Bronchial epithelial cell (primary cell): Measurements from ENCODE around the gene PUM1. TPM values are rescaled to one million over a fixed set of nuclear protein-coding genes. Genes with fewer than 3 reads are reported as not detected.
A peak's percentile ranks its signal among the peaks of the same experiment; 100 is the strongest.

Experiments
- DNase-seq: peaks from one replicate; pipeline ENCODE4 v3.0.0-alpha.2; 2010; ENCODE audit warnings: low read depth
- FAIRE-seq: peaks from 2 replicates; lab custom pipeline; 2011; peaks lifted over from hg19 to GRCh38; lab: Jason Lieb, UNC
- H3K27me3 ChIP-seq: 2 replicates; pipeline ENCODE4 v1.5.1; 2011; ENCODE audit warnings: low read length; ENCODE audit not compliant: control insufficient read depth, insufficient read depth
- H3K36me3 ChIP-seq: 2 replicates; pipeline ENCODE4 v1.5.1; 2011; ENCODE audit warnings: low read length; ENCODE audit not compliant: control insufficient read depth, insufficient read depth
- H3K4me3 ChIP-seq: 2 replicates; pipeline ENCODE4 v1.5.1; 2011; ENCODE audit warnings: mild to moderate bottlenecking, low read depth, low read length, control low read depth
- CTCF ChIP-seq: IDR thresholded peaks from 2 replicates; pipeline ENCODE4 v1.5.1; 2011; ENCODE audit warnings: mild to moderate bottlenecking, moderate library complexity, low read length, control low read depth, inconsistent platforms; ENCODE audit not compliant: insufficient read depth, severe bottlenecking
- total RNA-seq: library from RNA; depleted of rRNA; stranded (reverse); fragments of >200 nt; gene quantifications from 2 replicates; pipeline ENCODE4 v1.2.1, GENCODE V29; 2014

The PUM1 gene
- total RNA-seq, 1 donor from 2014 or later = 38.7 TPM

GRCh38 chr1:31038360-31038759 is 27.2 kb downstream of the PUM1 start:
- no peak for FAIRE-seq
- Histone ChIP-seq H3K27me3 (no peaks in the 10 kb centered on the region), H3K4me3 (no peak overlapping the region), H3K36me3 (peaks cover 7% of the 10 kb centered on the region)
- peak; percentile 81 for DNase-seq
- no peak for TF ChIP-seq CTCF

GRCh38 chr1:31036749-31037500 is 28.6 kb downstream of the PUM1 start:
- DNase-seq (peak; percentile 26), FAIRE-seq (no peak)
- no peaks in the 10 kb centered on the region for H3K27me3 ChIP-seq
- H3K4me3 ChIP-seq = no peak overlapping the region
- no peak for TF ChIP-seq CTCF
- H3K36me3 ChIP-seq = peaks cover 4% of the 10 kb centered on the region

GRCh38 chr1:31033598-31033997 is 31.9 kb downstream of the PUM1 start:
- FAIRE-seq (no peak), DNase-seq (no peak)
- Histone ChIP-seq H3K27me3 (no peaks in the 10 kb centered on the region), H3K36me3 (peaks cover 2% of the 10 kb centered on the region), H3K4me3 (no peak overlapping the region)
- TF ChIP-seq CTCF = no peak

- DNase-seq (no peak), FAIRE-seq (no peak)
- no peak for TF ChIP-seq CTCF
- Histone ChIP-seq H3K27me3 (no peaks in the 10 kb centered on the region), H3K36me3 (peaks cover 2% of the 10 kb centered on the region), H3K4me3 (no peak overlapping the region)
Measured at GRCh38 chr1:31032266-31032665, 33.3 kb downstream of the PUM1 start.

GRCh38 chr1:31031330-31032143 is 34.0 kb downstream of the PUM1 start:
- TF ChIP-seq CTCF = no peak
- H3K4me3 ChIP-seq = no peak overlapping the region
- FAIRE-seq (no peak), DNase-seq (no peak)
- peaks cover 2% of the 10 kb centered on the region for H3K36me3 ChIP-seq
- no peaks in the 10 kb centered on the region for H3K27me3 ChIP-seq
